IPS DF 19.7 (cell line): ENCODE measurements around the gene HINT3.
"Not testable (repeated sequence)": the region's sequence is repeated elsewhere in the genome, so short reads cannot be mapped to it uniquely, and the experiment has no call there.

Experiments used
- DNase-seq: peaks from one replicate; pipeline ENCODE4 v3.0.0-alpha.2; 2013; ENCODE audit warnings: low read depth, low spot score

Gene HINT3

DNA sequence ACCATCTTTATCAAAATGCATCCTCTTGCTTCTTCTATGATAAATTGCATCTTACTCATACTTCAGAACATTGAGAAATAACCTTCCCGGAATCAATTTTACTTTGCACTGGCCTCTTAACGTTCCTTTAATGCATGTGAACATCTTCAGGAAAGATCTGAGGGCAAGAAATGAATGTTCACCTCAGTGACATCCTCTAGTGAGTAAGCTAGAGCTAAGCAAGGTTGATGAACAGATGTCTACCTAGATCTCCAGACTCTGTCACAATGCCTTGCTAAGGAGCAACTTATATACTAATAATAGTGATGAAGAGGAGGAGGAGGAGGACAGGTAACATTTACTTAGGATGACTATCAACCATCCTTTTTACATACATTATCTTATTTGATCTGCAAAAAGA lies 16.8 kb upstream of the HINT3 start:
- no peak for DNase-seq

DNA sequence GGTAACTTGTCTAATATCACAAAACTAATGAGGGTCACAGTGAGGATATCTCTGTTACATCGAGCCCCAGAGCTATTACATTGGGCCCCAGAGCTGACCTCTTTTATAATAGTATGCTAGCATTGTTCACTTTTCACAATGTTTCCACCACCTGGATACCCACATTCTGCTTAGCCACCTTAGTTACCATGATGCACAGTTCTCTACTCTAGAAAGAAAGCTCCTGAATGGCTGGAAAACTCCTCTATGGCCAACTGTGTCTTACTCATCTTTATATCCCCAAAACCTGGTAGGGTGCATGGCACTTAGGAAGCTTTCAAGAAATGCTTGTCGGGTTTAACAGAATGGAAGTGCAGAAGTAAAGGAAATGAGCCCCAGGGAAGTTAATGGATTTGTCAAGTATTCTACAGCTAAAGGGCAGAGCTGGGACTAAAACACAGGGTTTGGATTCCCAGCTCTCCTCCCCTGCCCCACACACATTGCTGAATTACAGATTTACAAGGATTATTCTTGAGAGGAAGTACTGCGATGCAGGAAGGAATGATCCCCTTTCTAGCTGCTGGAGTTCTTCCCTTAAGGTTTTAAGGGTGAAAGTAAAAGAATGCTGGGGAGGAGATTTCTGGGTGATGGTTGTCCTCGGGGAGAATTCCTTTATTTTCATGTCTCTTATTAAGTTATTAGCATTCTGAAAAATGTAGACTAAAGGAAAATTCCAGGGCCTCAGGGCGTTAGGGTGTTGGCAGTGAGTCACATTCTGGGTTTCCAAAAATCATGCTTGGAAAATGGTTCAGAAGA lies 16.1 kb upstream of the HINT3 start:
- no peak for DNase-seq

DNA sequence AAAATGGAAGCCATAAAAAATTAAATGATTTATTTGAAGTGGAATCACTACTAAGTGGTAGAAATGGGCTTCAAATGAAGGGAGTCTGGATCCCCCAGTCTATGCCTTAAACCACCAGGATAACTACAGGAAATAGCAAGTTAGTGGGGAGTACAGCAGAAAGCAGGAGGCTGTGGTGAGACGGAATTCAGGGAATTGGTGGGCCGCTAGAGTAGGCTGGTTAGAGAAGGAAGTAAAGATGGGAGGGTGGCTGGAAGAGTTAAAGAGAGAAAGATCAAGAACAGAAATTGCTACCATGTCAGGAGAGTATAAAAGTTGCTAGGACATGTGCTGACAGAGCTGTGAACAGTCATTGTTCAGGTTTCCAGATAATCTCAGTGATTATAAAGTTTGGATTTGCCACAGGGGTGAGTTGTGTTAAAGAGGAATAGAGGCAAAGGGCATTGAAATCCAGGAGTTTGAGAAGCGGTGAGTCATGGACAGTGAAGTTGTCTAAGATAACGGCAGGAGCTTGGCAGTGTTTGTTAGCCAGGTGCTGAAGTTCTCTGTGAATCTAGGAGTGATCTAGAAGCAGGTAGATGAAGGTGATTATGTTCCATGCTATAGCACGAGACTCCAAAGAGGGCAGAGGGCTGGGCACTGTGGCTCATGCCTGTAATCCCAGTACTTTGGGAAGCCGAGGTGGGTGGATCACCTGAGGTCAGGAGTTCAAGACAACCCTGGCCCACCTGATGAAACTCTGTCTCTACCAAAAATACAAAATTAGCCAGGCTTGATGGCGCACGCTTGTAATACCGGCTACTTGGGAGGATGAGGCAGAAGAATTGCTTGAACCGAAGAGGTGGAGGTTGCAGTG lies 13.7 kb upstream of the HINT3 start:
- no peak for DNase-seq

DNA sequence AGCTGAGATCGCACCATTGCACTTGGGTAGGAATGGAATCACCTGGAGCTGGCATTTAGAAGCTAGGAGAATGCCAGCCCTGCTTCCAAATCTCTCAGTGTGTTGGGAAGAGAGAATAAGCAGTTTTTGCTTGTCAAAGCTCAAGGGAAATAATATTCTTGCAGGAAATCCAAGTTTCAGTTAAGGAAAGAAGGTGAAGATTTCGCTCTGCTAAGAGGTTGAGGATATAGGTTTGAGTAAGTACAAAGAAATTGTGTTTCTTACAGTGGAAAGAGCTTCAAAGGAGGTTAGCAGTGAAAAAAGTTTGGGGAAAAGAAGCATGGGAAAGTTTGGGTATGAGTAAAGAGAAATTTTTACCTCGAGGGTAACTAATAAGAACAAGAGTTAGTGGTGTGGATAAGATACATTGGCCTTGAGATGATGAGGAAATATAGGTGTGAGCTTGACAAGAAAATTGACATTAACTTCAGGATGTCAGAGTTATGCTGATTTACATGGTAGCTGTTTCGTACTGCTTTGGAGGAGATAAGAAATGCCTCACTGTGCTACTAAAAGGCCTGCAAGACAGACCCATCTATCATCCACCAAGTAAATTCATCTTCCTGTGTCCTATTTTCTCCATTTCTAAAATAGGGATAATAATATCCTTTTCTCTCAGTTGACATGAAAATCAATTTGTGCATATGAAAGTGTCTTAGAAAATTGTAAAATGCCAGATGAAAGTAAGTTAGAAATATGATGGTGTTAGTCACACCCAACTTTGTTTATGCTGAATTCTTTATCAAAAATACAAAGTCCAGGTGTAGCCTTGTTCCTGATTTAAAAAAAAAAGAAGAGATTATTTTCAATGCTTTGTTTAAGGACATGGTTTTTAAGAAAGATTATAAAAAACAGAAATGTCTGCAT lies 12.8 kb upstream of the HINT3 start:
- no peak for DNase-seq

- no peak for DNase-seq
Observed at GRCh38 chr6:125944434-125944816, 12.1 kb upstream of the HINT3 start.

- no peak for DNase-seq
Observed at GRCh38 chr6:125944896-125945295, 11.7 kb upstream of the HINT3 start.

DNA sequence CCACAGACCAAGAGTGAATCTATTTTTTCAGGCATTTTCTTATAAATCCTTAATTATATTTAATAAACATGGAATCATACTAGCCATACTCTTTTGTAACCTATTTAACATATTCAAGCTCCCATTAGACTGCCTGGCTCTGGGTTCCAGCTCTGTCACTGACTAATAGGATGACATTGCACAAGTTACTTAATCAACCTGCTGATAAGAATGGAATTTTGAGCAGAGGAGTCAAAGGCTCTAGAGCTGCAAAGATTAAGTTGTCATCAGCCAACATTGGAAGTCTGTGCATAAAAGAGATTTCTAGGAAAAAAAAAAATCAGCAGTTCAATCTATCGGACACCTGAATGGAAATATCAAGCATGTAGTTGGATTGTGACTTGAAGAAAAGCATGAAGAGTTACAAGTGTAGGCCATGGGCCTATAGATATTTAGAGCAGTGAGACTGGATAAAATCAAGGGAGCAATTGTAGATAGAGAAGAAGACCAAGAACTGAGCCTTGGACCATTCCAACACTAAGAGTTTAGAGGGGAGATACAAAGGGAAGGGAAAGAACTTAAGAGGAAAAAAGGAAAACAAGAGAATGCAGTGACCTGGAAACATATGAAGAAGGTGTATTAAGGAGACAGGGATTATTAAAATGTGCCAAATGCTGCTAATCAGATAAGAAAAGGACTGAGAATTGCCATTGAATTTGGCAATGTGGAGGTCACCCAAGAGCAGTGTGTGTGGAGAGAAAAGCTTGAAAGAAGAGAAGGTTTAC lies 11.0 kb upstream of the HINT3 start:
- no peak for DNase-seq

- DNase-seq: no peak
Observed at GRCh38 chr6:125947615-125948014, 9.0 kb upstream of the HINT3 start.

DNA sequence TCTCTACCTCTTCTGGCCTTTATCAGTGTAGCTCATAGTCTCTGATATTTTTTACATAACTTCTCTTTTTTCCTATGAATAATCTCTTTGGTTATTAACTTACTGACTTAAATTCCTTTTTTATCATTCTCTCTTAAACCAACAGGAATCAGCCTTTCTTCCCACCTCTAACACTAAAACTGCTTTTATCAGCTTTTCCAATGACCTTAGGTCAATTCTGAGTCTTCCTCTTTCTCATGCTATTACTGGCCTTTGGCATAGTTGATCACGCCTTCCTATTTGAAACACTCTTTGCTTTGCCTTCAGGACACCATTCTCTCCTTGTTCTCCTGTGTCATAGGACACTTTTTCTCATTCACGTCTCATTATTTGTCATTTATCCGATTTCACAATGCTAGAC lies 8.1 kb upstream of the HINT3 start:
- no peak for DNase-seq

GRCh38 chr6:125949069-125949468 lies 7.5 kb upstream of the HINT3 start:
- no peak for DNase-seq

- no peak for DNase-seq
Observed at GRCh38 chr6:125950293-125950692, 6.3 kb upstream of the HINT3 start.

- not testable (repeated sequence) for DNase-seq
Observed at GRCh38 chr6:125950716-125951115, 5.9 kb upstream of the HINT3 start.

DNA sequence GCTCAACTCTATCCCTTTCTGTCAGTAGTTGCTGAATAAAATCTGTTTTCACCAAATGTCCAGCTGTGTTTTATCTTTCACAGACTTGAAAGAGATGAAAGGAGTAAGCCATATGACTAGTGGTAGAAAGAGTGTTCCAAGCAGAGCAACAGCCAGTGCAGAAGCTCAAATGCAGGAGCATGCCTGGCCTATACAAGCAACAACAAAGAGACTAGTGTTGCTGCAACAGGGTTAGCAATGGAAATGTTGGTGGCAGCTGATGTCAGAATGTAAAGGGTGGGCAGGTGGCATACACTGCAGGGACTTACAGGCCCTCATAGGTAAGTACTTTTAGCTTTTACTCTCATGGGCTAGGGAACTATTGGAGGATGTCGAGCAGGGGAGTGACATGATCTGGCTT lies 5.2 kb upstream of the HINT3 start:
- no peak for DNase-seq

DNA sequence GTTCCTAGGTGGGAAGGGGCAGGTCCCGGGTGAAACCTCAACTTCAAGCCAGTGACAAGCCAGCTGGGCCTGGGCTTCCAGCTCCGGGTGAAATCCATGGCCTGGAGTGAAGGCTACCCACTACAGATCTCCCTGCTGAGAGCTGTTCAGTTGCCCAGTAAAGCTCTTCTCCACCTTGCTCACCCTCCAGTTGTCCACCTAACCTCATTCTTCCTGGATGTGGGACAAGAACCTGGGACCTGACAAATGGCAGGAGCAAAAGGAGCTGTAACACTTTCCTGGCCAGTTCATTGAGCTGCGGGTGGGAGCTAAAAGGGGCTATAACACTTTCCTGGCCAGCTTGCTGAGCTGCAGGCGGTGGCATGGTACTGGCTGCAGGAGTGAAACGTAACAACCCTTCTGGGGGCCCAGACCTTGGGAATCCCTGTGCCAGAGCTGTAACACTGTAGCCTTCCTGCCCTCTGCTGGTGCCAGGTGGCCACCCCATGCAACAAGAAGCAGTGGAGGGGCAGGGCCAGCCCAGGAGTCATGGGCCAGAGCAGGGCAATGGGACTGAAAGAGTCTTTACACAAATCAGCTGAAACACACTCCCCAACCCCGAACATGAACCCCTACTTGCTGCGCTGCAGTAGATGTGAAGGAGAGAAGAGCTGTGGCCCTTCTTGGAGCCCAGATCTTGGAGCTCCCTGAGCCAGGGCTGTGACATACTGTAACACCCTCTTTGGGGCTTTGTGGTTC lies 3.6 kb upstream of the HINT3 start:
- DNase-seq: no peak

- DNase-seq: no peak
Observed at GRCh38 chr6:125953502-125953875, 3.1 kb upstream of the HINT3 start.

GRCh38 chr6:125954735-125955339 lies 1.7 kb upstream of the HINT3 start:
- no peak for DNase-seq

- no peak for DNase-seq
Observed at GRCh38 chr6:125955973-125956372, 597 bp upstream of the HINT3 start.

- DNase-seq: no peak
Observed at GRCh38 chr6:125957391-125957693, 772 bp downstream of the HINT3 start.

DNA sequence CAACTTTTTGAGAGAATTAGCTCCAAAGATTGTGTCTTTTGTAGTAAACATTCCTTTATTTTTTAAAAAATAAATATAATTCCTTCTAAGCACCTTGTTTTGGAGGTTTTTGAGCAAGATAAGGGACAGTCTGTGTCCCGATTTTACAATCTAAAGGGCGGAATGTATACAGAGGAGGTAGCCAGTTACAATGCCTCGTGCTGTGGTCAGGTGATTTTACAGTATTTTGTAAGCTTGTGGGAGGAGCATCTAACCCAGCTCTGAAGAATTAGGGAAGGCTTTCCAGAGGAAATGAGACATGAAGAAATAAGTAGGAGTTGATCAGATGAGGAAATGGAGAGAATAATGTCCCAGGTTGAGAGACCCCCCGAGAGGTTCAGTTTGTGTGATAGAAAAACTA lies 1.3 kb downstream of the HINT3 start:
- DNase-seq: no peak

DNA sequence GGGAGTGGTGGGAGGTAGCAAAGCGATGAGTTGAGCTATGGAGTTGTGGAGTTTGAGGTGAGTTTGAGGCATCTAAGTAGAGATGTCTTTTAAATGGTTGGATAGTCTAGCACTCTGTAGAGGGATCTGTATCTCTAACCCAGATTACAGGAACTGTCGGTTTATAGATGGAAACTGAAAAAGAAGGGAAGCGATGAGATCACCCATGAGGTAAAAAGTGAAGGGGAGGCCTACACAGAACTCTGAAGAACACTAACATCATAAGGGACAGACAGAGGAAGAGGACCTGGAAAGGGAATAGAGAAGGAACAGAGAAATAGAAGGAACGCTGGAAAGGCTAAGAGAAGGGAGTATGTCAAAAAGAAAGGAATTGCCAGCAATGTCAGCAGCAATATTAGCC lies 2.5 kb downstream of the HINT3 start:
- no peak for DNase-seq
